GM06990 (cell line): ENCODE results near the gene B9D1.

Experiments used
- DNase-seq: peaks from one replicate; pipeline ENCODE4 v3.0.0-alpha.2; 2011; ENCODE audit not compliant: insufficient read length; ENCODE audit errors: extremely low read depth
- H3K27me3 ChIP-seq: replicated peaks from 2 replicates; pipeline ENCODE4 v1.6.0; 2011; ENCODE audit warnings: low read length; ENCODE audit not compliant: control insufficient read depth, insufficient read depth
- H3K36me3 ChIP-seq: 2 replicates; pipeline ENCODE4 v1.5.1; 2011; ENCODE audit warnings: low read length; ENCODE audit not compliant: control insufficient read depth, insufficient read depth
- H3K4me3 ChIP-seq: replicated peaks from 2 replicates; pipeline ENCODE4 v1.5.1; 2011; ENCODE audit warnings: low read depth, mild to moderate bottlenecking, control low read depth, low read length
- CTCF ChIP-seq: IDR thresholded peaks from 2 replicates; pipeline ENCODE4 v1.5.1; 2011; ENCODE audit warnings: low read length, control low read depth, mild to moderate bottlenecking, inconsistent platforms; ENCODE audit not compliant: insufficient read depth, poor library complexity, severe bottlenecking

B9D1 gene

GRCh38 chr17:19409066-19409465 lies 46.5 kb upstream of the B9D1 start:
- H3K36me3 ChIP-seq, result no peaks in the 10 kb centered on the region
- no peak for DNase-seq
- TF ChIP-seq CTCF, result no peak
- H3K4me3 ChIP-seq, result no peak overlapping the region
- H3K27me3 ChIP-seq, result peaks cover 2% of the 10 kb centered on the region; the same call in 1 of the 2 replicates

- Histone ChIP-seq H3K36me3 (no peaks in the 10 kb centered on the region), H3K4me3 (no peak overlapping the region), H3K27me3 (peaks cover under 1% of the 10 kb centered on the region; the same call in 1 of the 2 replicates)
- no peak for TF ChIP-seq CTCF
- no peak for DNase-seq
Measured at GRCh38 chr17:19408346-19408710, 45.8 kb upstream of the B9D1 start.

- peaks cover 1% of the 10 kb centered on the region; the same call in 1 of the 2 replicates for H3K27me3 ChIP-seq
Measured at GRCh38 chr17:19407601-19408345, 45.2 kb upstream of the B9D1 start.

GRCh38 chr17:19405114-19405513 lies 42.6 kb upstream of the B9D1 start:
- DNase-seq, result no peak
- Histone ChIP-seq H3K36me3 (no peaks in the 10 kb centered on the region), H3K4me3 (no peak overlapping the region), H3K27me3 (peaks cover 1% of the 10 kb centered on the region; the same call in 1 of the 2 replicates)
- no peak for TF ChIP-seq CTCF

More at GRCh38 chr17:19407601-19408345, 45.2 kb upstream of the B9D1 start:
- Histone ChIP-seq H3K4me3 (no peak overlapping the region), H3K36me3 (no peaks in the 10 kb centered on the region)
- DNase-seq, result no peak
- TF ChIP-seq CTCF, result no peak

- TF ChIP-seq CTCF, result no peak
- DNase-seq, result no peak
- Histone ChIP-seq H3K4me3 (no peak overlapping the region), H3K36me3 (no peaks in the 10 kb centered on the region), H3K27me3 (peaks cover 1% of the 10 kb centered on the region; the same call in 1 of the 2 replicates)
Measured at GRCh38 chr17:19404264-19404663, 41.7 kb upstream of the B9D1 start.
